Dermis microvascular lymphatic vessel endothelial cell (primary cell): ENCODE measurements around the gene IL17C. TPM values are rescaled to one million over a fixed set of nuclear protein-coding genes. Genes with fewer than 3 reads are reported as not detected.
A peak's percentile ranks its signal among the peaks of the same experiment; 100 is the strongest.

Experiments
- DNase-seq, 2 donors: peaks; one replicate each; pipeline versions ENCODE4 v3.0.0 to v3.0.0-alpha.2; 2010; ENCODE audit warnings: low read depth in 2 of 2
- total RNA-seq: library from RNA; depleted of rRNA; stranded (reverse); fragments of >200 nt; gene quantifications from 2 replicates; pipeline ENCODE4 v1.2.1, GENCODE V29; 2014

IL17C gene, protein sequence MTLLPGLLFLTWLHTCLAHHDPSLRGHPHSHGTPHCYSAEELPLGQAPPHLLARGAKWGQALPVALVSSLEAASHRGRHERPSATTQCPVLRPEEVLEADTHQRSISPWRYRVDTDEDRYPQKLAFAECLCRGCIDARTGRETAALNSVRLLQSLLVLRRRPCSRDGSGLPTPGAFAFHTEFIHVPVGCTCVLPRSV
- total RNA-seq, result not detected in 2 replicates

DNA sequence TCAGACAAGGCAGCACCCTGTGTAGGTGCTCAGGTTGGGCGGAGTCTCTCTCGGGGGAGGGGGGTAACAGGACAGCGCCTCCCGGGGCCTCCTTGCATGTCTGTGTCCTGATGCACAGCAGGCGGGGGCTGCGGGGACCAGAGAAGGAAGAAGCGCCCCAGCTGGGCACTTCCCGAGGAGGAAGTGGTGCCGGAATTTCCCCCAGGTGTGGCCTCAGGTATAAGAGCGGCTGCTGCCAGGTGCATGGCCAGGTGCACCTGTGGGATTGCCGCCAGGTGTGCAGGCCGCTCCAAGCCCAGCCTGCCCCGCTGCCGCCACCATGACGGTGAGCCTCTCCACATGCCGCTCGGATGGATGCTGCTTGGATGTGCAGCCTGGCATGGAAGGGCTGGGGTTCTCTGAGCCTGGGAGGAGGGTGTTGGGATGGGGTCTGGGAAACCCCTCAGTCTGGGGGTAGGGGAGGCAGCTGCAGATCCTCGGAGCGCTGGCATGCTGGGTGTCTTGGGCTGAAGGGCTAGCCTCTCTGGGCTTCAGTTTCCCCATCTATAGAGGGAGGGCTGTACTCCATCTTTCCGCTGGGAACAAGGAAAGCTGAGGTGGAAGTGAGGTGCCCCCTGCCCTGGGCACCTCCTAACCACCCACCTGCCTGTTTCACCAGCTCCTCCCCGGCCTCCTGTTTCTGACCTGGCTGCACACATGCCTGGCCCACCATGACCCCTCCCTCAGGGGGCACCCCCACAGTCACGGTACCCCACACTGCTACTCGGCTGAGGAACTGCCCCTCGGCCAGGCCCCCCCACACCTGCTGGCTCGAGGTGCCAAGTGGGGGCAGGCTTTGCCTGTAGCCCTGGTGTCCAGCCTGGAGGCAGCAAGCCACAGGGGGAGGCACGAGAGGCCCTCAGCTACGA lies at the start of gene IL17C:
IL17C (plus strand) TSS at position 250 of the 908 bp plus-strand sequence; CDS start at position 320, 70 bp downstream.
- DNase-seq, result no peak

DNA sequence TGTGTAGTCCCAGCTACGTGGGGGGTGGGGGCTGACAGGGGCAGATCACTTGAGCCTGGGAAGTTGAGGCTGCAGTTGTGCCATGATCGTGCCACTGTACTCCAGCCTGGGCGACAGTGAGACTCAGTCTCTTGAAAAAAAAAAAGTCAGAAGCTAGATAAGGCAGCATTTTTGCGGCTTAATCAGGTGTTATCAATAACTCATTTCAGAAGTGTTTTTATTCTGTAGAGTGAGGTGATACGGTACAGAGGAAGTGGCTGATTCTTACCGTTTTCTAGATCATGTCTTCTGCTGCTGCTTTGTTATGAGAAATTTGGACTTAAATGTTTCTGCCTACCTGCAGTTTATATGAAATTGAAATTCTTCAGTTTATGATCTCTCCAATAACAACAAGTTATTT lies 49.6 kb upstream of the IL17C start:
- no peak for DNase-seq

DNA sequence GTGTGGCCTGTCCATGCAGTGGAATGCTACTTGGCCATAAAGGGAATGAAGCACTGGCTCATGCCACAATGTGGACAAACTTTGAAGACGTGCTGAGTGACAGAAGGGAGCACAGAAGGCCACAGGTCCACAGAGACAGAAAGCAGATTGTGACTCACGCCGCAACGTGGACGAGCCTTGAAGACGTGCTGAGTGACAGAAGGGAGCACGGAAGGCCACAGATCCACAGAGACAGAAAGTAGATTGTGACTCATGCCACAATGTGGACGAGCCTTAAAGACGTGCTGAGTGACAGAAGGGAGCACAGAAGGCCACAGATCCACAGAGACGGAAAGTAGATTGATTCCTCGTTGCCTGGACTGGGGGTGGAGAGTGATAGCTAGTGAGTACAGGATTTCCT lies 48.9 kb upstream of the IL17C start:
- DNase-seq, result no peak

DNA sequence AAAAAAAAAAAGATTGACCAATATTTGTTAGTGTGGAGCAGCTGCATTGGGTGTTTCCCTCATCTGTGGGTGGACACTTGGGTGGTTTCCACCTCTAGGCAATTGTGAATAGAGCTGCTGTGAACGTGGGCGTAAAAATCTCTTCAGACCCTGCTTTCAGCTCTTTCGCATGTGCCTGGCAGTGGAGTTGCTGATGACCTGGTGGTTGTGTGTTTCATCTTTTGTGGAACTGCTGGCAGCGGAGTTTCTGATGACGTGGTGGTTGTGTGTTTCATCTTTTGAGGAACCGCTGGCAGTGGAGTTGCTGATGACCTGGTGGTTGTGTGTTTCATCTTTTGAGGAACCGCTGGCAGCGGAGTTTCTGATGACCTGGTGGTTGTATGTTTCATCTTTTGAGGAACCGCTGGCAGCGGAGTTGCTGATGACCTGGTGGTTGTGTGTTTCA lies 46.8 kb upstream of the IL17C start:
- DNase-seq, result no peak

DNA sequence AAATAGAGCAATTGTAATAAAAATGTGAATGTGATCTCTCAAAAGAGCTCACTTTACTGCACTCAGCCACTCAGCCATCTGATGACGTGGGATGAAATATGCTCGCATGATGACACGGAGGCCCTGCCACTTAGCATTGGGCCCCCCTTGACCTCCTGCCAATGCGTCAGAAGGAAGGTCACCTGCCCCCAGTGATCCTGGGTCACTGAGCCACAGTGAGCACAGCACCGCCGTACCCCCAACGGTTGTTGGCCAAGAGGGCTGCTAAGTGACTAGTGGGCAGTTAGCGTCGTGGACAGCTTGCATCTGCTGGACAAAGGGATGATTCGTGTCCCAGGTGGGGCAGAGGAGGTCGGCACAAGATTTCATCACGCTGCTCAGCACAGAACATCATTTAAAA lies 45.3 kb upstream of the IL17C start:
- no peak for DNase-seq

DNA sequence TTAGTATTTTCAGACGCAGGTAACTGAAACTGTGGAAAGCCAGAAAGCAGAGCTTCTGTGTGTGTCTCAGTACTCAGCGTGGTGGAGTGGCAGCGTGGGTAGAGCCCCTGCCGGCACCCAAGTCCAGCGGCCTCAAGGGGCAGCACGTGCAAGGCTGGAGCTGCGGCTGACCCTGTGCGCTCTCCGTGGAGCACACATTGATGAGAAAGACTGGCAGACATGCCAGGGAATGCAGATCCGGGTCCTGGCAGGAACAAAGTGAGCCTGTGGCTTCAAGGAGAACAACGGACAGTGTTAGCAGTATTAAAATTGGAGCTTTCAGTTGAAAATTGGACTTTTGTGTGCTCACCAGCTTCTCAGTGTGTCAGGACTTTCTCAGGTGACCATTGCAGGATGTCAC lies 44.9 kb upstream of the IL17C start:
- no peak for DNase-seq

DNA sequence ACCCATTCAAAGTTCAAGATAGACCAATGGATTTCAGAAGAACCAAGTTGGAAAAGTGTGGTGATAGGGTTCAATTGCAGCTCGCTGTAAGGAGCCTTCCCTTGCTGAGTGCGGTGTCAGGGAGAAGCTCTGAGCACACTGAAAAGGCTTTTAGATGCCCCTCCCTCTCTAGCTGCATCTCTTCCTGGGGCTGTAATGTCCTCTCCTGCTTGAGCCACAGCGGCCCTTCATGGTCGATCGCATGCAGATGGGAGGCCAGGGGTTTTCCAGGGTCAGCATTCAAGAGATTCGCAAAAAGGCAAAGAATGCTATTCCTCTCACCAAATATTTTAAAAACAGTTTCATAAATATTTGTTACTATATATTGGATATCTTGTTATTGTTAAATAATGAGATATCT lies 44.5 kb upstream of the IL17C start:
- no peak for DNase-seq

DNA sequence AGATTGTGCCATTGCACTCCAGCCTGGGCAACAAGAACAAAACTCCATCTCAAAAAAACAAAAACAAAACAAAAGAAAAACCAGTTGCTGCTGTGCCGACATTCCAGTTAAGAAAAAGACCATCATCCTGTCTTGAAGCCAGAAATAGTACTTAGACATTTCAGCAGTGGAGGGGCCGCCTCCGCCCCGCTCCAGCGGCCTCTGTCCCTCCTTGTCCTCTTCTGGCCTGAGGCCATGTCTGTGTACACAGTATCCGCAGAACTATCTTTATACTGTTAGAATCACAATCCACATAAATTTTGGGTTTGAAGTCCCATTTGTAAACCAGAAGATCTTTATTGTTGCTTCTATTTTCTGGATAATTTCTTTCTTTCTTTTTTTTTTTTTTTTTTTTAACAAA lies 43.3 kb upstream of the IL17C start:
- no peak for DNase-seq

DNA sequence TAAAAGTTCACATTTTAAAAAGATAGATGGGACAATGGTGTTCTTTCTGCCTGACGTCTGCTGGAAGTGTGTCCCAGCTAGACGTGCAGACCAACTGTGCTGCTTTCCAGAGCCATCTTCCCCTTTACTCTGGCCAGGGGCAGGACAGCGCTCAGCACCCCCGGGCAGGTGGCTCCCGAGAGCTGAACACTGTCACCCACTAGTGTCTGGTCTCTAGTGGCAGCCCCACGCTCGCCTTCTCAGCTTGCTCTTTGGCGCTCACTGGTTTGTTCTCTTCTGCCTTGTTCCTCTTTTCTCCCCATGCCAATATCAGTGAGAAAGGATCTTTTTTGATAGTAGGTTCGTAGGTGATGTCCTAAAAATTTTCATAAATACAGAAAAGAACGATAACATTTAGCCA lies 42.5 kb upstream of the IL17C start:
- no peak for DNase-seq

DNA sequence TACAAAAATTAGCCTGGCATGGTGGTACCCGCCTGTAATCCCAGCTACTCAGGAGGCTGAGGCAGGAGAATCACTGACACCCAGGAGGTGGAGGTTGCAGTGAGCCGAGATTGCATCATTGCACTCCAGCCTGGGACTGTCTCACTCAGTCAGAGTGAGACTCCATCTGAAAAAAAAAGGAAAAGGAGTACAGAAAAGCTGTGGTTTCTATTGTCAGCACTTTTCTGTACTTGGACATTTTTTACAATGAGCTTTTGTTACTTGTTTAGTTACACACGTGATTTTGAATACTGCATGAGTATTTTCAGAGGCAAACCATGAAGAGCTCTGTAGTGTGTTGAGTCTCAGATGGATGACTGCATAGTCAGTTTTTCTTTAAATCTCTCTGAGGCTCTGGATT lies 41.9 kb upstream of the IL17C start:
- no peak for DNase-seq

DNA sequence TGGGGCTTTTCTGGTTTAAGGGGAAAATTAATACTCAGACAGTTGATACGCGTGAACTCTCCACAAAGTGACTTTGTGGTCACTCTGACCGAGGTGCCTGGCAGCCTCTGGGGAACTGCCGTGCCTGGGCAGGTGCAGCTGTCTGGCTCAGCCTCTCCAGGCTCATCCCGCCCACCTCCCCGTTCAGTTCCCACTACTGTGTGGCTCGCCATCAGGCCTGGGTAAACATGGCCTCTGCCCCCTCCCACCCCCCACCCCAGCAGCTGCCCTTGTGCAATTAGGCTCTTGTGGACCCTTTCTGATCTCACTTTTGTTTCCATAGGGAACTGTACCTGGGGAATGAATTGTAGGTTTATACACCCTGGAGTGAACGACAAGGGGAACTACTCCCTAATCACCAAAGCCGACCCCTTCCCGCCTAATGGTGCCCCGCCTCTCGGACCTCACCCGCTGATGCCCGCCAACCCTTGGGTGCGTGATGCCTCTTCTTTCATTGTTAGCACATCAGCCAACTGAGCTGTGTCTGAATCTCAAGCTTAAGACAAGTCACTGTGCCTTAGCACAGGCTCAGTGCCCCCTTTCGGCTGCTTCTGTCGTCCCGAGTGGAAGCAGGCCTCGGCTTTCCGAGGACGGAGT lies 40.4 kb upstream of the IL17C start:
- DNase-seq, result no peak

DNA sequence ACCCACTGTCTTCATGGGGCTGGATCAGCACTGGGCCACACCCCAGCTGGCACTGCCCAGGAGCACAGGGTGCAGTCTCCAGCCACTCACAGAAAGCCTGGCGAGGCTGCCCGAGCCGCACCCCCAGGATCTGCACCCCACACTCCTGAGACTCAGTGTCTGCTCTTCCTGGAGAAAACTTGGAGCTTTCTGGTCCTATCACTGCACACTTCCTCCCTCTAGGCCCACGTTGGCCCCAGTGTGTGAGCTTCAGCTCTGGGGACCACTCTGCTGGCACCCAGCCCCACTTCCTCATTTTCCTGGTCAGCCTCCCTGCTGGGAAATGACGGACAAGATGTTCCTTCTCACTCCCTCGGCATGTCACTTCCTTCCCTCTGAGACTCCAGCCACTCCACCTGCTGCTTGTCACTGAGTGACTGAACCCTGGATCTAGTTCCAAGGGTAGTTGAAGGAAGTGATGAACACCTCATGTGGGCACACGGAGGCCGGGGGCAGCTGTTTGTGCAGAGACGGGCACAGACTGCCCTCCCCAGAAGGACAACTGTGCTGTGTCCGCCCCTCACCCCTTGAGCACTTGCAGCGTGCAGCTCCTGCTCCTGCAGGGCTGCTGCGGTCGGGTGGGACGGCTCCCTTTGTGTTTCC lies 39.2 kb upstream of the IL17C start:
- peak in 1 of 2 donors; percentile 18 for DNase-seq

DNA sequence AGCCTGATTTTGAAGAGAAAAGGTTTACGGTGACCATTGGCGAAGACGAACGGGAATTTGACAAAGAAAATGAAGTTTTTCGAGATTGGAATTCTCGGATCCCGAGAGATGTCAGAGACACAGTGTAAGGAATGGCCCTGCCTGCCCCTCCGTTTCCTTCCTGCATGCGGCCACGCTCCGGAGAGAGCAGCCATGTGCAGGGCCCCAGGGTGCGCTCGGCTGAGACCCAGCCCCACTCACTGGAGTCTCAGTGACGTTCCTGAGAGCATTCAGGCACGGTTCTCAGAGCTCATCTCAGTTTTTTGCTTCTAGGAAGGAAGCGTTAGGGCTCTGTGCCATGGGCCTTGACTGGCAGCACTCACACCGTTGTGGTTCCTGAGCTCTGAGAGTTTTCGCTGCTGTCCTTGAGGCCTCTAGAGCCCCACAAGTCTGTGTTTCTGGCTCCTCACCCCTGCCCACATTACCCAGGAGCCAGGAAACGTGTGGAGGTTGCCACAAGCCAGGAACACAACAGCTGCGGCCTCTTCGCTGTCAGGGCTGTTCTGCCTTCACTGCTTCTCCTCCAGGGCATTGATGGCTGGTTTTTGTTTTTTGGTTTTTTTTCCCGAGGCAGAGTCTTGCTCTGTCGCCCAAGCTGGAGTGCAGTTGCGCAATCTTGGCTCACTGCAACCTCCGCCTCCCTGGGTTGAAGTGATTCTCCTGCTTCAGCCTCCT lies 38.4 kb upstream of the IL17C start:
- DNase-seq, result no peak

DNA sequence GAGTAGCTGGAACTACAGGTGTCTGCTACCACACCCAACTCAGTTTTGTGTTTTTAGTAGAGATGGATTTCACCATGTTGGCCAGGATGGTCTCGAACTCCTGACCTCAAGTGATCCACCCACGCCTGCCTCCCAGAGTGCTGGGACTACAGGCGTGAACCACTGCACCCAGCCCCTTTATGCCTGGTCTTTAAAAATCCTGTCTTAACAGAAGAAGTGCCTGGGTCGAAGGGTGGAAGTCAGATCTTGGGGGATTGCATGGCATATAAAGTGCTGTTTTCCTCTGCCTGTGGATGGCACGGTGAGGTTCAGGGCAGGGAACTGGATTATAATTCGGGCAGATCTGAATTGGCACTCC lies 37.9 kb upstream of the IL17C start:
- no peak for DNase-seq

DNA sequence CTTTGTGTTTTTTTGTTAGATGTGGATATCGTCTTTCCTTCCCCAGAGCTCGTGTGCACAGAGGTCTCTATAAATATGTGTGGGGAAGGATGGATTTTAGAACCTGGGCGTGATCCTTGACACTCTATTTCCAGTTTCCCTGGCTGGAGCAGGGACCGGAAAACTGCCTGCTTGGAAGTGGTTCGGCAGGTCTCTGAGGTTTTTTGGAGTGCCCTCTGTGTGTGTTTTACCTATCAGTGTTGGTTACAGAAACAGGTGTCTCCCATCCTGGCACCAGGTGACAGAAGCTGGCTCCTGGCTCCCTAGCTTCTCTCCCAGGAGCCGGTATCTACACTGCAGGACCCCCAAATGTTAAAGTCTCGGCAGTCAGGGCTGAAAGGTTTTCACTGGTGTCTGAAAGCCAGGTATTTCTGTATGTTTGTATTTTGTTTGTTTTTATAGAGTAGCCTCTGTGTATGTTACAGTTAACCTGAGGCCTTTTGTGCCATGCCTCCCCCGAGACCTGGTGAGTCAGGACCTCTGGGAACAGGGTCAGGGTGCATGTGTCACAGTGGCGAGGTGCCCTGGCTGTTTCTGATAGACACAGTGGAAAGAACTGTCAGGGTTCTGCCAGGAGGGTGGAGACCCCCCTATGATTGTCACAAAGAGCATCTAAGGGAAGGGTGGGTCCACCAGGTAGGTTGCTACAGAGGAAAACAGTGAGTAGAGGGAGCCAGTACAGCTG lies 36.9 kb upstream of the IL17C start:
- no peak for DNase-seq

DNA sequence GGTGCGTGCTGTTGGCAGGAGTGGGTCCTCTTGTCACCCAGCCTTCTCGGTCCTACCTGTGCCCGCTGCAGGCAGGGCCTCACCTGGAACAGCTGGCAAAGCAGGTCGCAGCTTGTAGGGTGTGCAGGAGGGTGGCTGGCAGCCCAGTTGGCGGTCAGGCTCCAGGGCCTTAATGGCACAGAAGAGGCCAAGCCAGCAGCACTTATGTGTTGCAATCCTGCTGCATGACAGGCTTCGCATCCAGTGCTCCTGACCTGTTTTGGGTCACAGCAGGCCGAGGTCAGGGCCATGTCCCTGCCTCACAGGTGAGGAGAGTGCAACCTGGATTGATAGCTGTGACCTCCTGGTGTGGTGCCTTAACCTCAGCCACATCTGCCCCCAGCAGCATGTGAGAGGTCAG lies 36.3 kb upstream of the IL17C start:
- DNase-seq, result no peak

DNA sequence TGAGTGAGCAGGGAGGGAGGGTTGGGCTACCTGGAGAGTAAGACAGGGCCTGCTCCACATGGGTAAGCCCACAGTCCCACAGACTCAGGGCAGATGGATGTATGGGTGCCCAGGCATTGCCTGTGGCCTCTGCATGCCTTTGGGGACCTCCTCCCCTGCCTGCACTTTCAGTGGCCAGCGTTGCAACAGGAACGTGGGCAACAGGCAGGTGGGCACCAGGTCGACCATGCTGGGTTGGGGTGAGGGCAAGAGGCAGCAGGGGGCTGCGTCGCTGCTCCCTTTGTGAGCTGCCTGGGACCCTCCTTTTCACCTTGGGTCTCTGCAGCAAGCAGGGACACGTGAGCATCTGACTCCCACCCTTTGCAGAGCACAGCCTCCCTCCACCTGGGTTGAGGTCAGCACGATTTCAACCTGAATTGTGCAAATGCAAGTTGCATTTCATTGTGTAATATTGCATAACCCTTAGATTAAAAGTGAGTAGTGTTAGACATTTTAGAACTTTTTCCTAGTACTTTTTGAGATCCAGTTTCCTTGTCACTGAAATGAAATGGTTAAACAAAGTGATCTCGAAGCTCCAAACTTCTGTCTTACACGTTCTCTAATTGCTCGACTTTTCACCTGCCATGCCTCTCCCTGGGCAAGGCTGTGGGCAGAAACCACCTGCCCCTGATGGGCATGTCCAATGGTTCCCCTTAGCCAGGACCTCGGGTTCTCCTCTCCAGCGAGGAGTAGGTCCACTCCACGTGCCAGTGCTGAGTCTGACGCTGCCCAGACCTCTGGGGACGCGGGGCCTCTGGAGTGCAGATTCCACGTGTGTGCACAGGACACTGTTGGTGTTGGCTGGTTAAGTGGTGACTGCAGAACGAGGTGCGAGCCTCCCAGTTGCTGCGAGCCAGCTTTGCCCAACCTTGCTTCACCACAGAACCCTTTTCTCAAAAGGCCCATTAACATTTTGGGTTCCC lies 32.9 kb upstream of the IL17C start:
- no peak for DNase-seq

DNA sequence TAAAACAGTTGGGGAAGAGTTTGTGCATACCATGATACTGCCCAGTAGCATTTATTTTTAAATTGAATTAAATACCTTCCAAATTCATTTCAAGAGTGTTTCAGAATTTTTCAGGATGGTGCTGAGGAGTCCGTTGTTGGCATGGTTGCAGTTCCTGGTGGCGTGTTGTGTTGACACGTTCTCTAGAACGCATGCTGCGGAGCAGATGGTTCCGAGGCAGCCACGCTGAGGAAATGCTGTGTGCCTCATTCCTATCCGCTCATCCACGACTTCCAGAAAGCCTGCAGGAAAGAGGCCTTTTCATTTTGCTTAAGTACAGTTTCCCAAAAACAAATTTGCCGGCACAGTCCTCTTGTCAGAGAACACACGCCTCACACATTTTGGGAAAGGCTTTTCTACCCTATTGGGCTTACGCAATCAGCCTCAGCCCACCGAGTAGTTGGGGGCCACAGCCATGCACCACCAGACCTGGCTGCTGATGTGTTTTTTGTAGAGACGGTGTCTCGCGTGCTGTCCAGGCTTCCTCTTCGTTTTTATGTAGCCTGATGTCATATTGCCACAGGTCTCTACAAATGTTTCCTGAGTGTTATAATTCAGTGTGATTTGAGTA lies 32.1 kb upstream of the IL17C start:
- DNase-seq, result no peak

DNA sequence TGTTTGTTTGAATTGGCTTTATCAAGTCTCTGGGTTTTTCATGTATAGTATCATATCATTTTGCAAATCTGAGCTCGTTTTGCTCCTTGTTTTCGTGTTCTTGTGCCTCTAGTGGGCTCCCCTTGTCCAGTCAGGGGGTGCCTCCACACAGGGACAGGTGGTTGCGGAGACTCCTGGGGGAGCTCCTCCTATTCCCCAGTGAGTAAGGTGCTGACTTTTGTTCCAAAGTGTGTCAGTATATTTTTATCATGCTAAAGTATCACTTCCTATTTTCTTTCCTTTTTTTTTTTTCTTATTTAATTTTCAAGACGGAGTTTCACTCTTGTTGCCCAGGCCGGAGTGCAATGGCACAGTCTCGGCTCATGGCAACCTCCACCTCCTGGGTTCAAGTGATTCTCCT lies 30.3 kb upstream of the IL17C start:
- DNase-seq, result no peak
